Measurements from ENCODE around the gene MAP7D2. TPM values are rescaled to one million over a fixed set of nuclear protein-coding genes. Genes with fewer than 3 reads are reported as not detected.

Gene MAP7D2
- total and polyA plus RNA-seq, 9 donors, result 0.12 to 1.7 (median 0.28) TPM

DNA sequence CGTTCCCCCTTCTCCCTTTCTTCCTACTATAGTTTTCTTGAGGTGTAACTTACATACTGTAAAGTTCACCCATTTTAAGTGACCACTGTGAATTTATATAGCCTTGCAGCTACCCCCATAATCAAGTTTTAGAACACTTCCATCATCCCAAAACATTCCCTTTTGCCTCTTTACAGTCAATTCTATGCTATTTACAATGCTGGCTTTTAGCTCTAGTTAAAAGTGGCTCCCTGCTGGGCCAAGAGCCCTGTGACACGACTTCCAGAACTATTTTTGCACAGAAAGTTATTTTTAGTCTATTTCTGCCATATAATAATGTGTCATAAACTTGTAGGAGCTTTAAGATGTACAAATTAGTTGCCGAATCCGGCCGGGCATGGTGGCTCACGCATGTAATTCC lies 26.9 kb downstream of the MAP7D2 start:
- no peak for DNase-seq
- WGBS, 3 donors, result 66 to 73% (median 71%) methylated on average over 6 of the region's 6 CpGs
- no peak for TF ChIP-seq CTCF (IDR thresholded peaks at IDR 0.05)
- no peak for TF ChIP-seq POLR2A (IDR thresholded peaks at IDR 0.05)
- no peak for TF ChIP-seq EP300 (IDR thresholded peaks at IDR 0.05)
- Histone ChIP-seq H3K4me1 (ENCODE audit: insufficient read depth) (no peaks in the 10 kb centered on the region), H3K36me3 (no peaks in the 10 kb centered on the region), H3K4me3 (no peak overlapping the region), H3K9me3 (no peaks in the 10 kb centered on the region), H3K27me3 (no peaks in the 10 kb centered on the region), H3K27ac (no peak overlapping the region)
- intact Hi-C loops (cut with DNase I), result no loop called here

DNA sequence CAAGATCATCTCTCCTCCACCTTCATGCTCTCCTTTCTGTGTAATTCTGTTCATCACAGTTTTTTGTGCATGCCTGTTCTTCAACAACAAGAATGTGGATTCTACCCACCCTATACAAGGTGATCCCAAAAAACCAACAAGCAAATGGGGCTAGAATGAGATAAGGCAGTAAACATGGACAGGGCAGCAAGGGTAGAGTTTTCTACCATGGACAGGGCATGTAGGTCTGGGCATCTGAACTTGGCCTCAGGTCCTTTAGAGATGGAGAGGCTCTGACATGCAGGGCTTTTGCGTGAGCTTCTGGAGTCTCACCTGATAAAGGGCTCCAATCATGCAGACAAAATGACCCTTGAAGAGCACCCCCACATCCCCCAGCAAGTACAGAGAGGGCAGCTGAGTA lies 36.4 kb downstream of the MAP7D2 start:
- no peak overlapping the region for H3K4me3 ChIP-seq
- H3K9me3 ChIP-seq, result no peaks in the 10 kb centered on the region
- 79 to 93% (median 92%) methylated on average over 1 of the region's 1 CpG for WGBS, 3 donors
- H3K4me1 ChIP-seq (ENCODE audit: insufficient read depth), result no peaks in the 10 kb centered on the region
- no peak for TF ChIP-seq CTCF (IDR thresholded peaks at IDR 0.05)
- TF ChIP-seq EP300 (IDR thresholded peaks at IDR 0.05), result no peak
- TF ChIP-seq POLR2A (IDR thresholded peaks at IDR 0.05), result no peak
- no peaks in the 10 kb centered on the region for H3K36me3 ChIP-seq
- DNase-seq, result no peak
- H3K27ac ChIP-seq, result no peak overlapping the region
- intact Hi-C loops (cut with DNase I), result no loop called here
- no peaks in the 10 kb centered on the region for H3K27me3 ChIP-seq

GRCh38 chrX:20071511-20072079 lies 45.1 kb downstream of the MAP7D2 start:
- no peak for TF ChIP-seq EP300 (IDR thresholded peaks at IDR 0.05)
- no peak for TF ChIP-seq POLR2A (IDR thresholded peaks at IDR 0.05)
- TF ChIP-seq CTCF (IDR thresholded peaks at IDR 0.05), result no peak
- no peak for DNase-seq
- intact Hi-C loops (cut with DNase I), result no loop called here
- H3K9me3 ChIP-seq, result no peaks in the 10 kb centered on the region
- no peaks in the 10 kb centered on the region for H3K4me1 ChIP-seq (ENCODE audit: insufficient read depth)
- no peaks in the 10 kb centered on the region for H3K36me3 ChIP-seq
- WGBS, 3 donors, result 43 to 58% (median 44%) methylated on average over 3 of the region's 3 CpGs
- H3K27me3 ChIP-seq, result no peaks in the 10 kb centered on the region
- no peak overlapping the region for H3K4me3 ChIP-seq
- H3K27ac ChIP-seq, result no peak overlapping the region

- Histone ChIP-seq H3K9me3 (no peaks in the 10 kb centered on the region), H3K27me3 (no peaks in the 10 kb centered on the region), H3K4me1 (ENCODE audit: insufficient read depth) (no peaks in the 10 kb centered on the region), H3K27ac (no peak overlapping the region), H3K36me3 (no peaks in the 10 kb centered on the region), H3K4me3 (no peak overlapping the region)
- intact Hi-C loops (cut with DNase I), result no loop called here
- TF ChIP-seq POLR2A (IDR thresholded peaks at IDR 0.05) (no peak), CTCF (IDR thresholded peaks at IDR 0.05) (no peak), EP300 (IDR thresholded peaks at IDR 0.05) (no peak)
- DNase-seq, result peak; percentile 75 to 88 (median 86)
- 21 to 31% (median 23%) methylated on average over 8 of the region's 8 CpGs for WGBS, 3 donors
Measured at GRCh38 chrX:20067709-20068561, 48.8 kb downstream of the MAP7D2 start.

All from ovary (tissue), 9 donors.